Measurements from ENCODE around the gene SLC23A2. TPM values are rescaled to one million over a fixed set of nuclear protein-coding genes. Genes with fewer than 3 reads are reported as not detected.
A peak's percentile ranks its signal among the peaks of the same experiment; 100 is the strongest.
"Not testable (repeated sequence)": the region's sequence is repeated elsewhere in the genome, so short reads cannot be mapped to it uniquely, and the experiment has no call there.

Gene SLC23A2
- total RNA-seq, 1 experiment from 2014 or later: 14.9 TPM

DNA sequence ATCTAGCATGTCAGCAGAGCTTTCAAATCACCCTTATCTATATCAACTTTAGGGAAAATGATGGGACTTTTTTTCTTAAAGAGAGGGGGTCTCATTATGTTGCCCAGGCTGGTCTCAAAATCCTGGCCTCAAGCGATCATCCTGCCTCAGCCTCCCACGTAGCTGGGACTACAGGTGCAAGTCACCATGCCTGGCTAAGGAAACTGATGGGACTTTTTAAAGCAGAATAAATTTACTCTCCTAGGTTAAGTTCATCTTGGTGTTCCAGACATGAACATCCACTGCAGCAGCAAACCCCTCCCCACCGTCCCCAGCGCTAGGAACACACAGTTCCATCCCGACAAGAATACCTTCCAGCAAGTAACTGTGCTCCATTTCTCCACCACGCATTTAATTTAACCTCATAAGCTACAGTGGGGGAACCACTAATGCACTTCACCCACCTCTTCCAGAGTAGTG is 64.9 kb downstream of the SLC23A2 start:
- DNase-seq (ENCODE audit: low read depth): no peak

DNA sequence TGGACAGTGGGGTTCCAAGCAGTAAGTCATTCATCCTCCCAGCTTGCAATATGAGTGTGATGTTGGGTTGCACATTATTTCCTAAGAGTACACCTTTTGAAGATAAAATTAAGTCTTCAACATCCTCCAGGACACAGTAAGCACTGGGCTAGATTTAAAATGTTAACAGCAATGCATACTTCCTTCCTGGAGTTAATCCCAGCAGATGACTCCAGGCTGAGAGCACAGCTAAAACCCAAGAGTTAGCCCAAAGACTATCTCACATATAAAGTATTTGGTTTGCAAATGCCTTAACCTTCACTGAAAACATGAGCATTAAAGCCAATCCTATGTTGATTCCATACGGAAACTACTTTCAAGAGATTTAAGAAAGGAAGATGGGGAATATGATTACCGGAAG is 69.2 kb downstream of the SLC23A2 start:
- DNase-seq (ENCODE audit: low read depth): no peak

DNA sequence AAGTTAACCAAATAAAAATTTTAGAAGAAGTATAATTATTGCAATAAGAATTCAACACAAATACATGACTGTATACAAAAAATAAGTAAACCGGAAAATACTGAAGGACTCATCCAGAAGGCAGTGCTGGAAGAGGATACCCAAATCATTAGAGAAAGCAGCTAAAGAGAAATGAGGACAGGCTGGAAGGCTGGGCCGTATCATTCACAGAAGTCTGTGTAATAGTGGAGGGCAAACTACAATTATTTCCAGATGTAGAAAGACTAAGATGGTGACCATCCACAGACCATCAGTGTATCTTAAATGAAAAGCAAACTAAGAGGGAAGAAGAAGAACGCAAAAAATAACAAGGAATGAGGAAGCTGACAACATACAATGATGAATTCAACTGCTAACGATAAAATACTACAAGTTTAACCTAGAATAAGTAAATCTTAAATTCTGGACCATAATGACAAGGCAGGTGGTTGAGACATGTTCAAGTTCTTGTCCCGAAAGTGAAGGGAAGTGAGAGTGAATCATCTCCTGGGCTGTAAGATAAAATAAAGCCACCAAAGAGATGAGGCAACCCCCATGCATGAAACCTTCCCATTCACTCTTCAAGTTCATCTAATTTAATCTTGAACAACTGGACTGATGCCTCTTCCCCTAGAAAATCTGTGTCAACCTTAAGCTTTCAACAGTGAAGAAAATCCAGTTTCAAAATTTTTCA is 71.5 kb downstream of the SLC23A2 start:
- peak; percentile 40 for DNase-seq (ENCODE audit: low read depth)

DNA sequence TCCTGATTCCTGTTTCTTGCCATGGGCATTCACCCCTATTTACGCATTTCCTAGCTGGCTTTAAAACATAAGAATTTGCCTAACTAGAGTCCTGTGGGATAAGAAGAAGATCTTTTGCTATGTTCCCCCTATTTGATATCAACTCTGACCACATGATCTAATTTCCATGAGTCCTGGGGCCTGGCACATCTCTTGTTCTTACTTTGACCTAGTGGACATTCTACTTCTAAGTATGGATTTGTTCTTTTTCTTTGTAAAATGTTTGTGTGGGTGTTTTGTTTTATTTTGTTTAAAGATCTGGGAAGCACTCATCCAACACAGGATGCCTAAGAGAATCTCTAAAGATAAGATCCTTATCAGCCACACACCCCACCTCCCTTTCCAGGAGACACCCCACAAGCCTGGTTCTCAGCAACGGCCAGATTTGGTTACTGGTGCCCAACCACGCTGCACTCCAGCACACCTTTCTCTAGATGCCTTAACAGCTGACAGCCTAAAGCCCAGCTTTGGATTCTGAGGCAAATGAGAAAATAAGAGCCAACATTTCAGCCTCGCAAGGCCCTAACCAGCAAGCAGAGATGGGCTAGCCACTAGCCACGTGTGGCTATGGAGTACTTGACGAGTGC is 74.7 kb downstream of the SLC23A2 start:
- DNase-seq (ENCODE audit: low read depth): no peak

DNA sequence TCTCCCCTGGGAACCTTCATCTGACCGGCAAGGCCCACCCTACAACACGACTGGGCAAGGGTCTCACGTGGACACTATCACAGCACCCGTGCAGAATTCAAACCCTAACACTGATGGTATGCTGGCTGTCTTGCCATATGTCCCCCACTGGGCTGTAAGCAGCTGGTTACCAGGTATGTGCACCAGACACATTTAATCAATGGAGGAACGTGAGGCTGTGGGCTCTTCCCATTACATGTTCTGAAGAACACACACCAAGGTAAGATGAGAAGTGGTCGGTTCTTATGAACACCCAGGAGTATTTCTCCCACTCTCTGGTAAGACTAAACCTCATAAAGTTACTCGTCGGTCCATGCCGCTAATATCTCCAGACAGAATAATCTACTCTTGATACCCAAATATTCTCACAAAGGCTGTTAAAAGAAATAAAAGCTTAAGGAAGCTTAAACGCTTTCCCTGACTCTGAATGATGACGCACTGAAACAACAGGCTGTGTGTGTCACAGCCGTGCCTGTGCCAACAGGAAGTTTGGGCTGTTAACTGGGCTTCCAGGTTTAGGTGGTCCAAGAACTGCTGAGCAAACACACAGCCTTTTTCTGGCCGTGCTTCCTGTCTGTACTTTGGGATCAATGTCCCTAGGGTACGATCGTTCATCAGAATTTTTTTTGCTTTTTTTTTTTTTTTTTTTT is 75.3 kb downstream of the SLC23A2 start:
- DNase-seq (ENCODE audit: low read depth): peak; percentile 80

DNA sequence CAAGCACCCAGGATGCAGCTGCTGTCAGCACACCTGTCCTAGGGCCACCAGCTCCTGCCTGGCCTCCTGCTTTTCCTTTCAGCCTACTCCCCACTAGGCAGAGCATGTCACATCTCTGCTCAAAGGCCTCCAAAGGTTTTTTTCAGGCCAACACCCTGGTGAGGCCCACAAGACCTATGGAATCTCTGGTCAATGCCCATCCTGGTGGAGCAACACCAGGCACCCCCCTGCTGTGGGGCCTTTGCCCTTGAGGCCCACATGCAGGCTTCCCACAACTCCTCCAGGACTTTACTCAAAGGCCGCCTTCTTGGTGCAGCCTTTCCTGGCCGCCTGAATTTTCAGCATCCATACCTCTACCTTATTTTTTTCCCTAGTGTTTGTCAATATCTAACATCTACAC is 76.9 kb downstream of the SLC23A2 start:
- no peak for DNase-seq (ENCODE audit: low read depth)

DNA sequence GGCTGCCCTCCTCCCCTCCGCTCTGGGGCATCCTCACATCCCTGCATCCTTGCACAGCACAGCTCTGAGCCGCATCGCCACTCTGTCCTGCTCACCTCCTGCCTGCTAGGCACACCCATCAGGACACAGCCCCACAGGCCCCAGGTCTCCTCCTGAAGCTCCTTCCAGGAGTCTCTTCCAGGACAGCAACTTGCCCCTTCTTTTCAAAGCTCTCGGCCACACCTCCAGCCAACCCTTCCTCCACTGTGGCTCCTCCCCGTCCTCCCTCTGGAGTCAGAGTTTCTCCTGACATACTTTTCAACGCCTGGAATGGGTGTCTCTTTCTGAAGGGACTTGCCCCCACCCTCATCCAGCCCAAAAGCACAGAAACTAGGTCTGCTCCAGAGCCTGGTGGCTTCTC is 77.3 kb downstream of the SLC23A2 start:
- DNase-seq (ENCODE audit: low read depth): no peak

DNA sequence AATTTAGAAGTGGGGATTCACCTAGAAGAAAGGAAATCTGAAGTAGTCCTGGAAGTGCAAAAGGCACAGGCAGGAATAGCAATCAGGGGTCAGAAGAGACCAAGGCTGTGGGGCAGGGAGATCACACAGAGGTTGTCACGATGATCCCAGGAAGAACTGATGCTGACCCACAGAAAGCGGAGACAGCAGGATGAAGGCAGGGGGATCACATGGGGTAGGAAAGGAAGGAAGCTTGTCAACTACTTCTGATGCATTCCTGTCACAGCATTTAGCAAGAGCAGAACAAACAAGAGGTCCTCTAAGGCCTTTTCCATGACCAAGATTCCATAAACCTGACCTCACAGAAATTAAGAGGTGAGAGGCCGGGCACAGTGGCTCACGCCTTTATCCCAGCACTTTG is 79.1 kb downstream of the SLC23A2 start:
- no peak for DNase-seq (ENCODE audit: low read depth)

DNA sequence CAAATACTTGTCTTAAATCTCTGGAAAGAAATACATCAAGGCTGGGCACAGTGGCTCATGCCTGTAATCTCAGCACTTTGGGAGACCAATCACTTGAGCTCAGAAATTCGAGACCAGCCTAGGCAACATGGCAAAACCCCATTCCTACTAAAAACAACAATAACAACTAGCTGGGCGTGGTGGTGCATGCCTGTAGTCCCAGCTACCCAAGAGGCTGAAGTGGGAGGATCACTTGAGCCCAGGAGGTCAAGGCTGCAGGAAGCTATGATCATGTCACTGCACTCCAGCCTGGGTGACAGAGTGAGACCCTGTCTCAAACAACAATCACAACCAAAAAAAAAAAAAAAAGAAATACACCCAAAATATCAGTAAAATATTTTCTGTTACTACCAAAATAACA is 80.0 kb downstream of the SLC23A2 start:
- not testable (repeated sequence) for DNase-seq (ENCODE audit: low read depth)

DNA sequence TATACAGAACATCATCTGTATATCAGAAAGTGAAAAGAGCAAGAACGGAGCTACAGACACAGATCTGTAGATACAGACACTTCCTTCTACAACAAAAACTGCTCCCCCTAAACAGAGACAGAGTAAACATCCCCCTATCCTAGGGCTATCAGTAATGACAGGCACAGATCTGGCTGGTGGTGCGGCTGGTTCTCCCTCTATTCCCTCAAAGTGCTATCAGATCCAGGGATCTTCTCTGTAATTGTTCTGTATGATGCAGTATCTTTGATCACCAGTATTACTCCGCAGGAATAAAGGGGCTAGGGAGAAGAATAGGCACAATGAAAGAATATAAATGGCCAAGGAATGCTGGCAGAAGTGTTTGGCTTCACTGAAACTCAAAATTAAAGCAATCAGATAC is 80.7 kb downstream of the SLC23A2 start:
- no peak for DNase-seq (ENCODE audit: low read depth)

DNA sequence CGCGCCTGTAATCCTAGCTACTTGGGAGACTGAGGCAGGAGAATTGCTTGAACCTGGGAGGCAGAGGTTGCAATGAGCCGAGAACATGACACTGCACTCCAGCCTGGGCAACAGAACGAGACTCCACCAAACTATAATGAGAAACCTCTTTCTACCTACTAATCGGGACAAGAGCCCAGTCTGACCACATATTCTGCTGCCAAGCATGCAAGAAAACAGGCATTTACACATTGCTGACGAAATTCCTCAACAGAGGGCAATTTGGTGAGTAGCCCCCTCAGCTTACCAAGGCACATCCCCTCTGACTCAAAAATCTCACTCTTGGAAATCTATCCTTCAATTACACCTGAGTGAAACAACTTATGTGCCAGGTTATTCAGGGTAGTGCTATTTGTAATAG is 81.2 kb downstream of the SLC23A2 start:
- no peak for DNase-seq (ENCODE audit: low read depth)

DNA sequence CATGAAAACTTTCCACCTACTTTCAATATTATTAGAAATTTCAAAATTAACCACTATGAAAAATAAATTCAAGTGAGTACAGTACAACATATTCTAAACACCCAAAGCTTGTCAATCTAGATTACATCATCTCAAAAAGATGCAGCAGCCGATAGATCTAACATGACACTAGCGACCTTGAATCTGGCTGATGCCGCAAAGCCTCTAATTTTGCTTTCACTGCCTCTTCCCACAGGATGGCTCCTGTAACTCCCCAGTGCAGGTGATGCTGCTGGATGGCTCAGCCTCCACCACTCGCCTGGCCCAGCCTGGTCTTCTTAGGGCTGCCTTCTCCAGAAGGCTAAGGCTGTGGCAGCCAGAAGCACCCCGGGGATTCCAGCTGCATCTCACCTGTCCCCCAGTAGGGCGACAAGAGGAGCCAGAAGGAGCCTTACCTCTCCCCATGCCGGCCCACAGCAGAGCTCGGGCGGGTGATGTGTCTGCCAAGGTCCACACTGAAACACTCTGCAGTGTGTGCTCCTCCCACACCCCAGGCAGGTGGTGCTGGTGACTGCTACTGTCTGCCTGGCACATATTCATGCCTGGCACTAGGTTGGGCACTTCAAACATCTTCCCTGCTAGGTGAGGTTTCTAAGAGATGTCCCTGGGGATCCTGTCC is 82.1 kb downstream of the SLC23A2 start:
- no peak for DNase-seq (ENCODE audit: low read depth)

DNA sequence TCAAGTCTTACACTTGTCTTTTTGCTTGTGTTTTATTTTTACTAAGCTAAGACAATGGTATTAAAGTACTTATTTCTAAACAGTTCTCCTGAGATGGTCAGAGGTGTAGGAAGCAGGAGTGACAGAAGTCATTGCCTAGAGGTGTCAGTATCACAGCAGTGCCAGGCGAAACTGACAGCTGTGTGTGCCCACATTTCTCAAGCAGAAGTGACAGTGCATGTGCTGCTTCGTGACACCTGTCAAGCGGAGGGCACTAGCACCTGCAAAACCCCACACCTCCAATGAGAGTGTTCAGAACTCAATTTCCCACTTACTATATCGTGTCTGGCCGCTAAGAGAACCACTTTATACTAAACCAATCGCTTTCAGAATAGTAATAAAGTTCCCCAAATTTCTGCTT is 82.8 kb downstream of the SLC23A2 start:
- DNase-seq (ENCODE audit: low read depth): no peak

DNA sequence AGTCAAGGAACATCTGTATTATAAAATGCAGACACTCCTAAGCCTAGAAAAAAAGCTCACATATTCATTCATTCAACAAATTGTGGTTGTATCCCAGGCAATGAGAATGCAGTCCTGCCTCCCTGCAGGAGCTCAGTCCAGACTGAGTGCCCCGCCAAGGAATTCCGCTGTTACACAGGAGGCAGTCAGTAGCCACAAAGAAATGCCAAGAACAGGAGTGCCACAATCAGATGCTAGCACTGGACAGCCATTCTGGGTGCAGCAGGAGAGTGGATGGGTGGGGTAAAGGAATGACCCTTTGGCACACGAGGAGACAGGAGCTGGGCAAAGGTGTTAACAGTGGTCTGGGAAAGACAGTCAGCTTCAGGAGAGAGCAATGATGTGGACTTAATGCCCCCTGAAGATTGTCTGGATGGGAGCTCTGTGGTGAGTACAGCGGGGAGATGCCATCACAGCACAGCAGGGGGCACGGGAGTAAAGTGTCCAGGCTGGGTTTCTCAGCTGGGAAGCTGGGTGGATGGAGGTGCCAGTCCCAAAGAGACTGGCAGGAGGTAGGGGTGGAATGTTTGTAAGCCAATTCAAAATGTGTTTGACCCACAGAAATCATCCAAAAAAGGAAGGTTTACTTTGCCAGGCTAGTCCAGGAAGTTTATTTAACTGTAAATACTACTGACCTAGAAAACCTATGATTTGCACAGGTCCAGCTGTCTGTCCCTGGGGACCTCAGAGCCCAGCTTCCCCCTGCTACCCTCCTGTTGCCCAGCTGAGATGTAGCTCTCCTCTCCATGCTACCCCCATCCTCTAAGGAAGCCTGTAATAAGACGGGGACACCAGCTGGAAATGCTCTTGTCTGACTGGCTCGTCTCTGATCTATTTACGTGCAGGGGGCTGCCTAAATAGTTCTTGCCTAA is 84.1 kb downstream of the SLC23A2 start:
- peak; percentile 24 for DNase-seq (ENCODE audit: low read depth)

DNA sequence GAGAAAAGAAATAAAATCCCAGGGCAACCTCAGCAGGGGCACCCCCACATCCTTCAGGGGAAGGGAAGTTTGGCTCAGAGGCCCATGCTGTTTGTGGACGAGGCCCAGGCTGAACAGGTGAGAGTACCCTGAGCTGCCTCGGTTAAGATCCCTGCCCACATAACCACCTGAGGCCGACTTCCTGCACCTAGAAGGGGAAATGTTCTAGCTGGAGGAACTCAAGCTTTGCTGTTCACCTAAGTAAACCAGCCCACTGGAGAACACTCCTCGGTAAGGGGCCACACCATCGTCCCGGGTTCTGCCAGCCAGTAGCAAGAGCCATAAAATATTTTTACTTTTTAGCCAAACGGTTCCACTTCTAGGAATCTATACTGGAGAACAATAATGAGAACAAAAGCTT is 88.2 kb downstream of the SLC23A2 start:
- DNase-seq (ENCODE audit: low read depth): no peak

DNA sequence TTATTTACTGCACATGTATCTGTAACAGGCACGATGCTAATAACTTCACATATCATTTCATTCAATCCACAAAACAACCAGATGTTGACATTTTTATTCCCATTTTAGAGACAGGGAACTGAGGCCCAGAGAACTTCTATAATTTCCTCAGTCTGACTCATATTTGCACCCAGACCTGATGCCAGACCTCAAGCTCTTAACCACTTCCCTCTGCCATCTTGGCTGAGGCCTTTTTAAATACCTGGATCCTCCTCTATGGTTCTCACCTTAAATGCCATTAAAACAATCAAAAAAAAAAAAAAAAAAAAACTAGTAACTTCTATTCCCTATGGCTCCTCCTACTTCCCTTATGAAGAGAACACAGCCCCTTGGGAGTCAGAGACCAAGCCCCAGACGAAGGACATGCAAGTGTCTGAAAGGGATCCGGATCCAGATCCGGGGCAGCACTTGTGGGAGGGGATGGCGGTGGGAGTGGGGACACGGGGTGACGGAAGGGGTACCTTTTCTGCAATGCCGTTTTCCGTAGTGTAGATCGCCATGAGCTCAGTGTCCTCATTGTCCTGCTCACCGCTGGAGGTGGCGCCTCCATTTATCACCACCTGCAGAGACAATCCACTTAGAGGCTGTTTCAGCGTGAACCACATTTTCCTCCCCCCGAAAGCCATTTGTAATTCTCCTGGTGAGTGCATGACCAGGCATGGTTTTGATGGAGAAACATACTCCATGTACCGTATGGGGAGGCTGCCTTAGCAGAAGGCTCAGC is 88.7 kb downstream of the SLC23A2 start:
- DNase-seq (ENCODE audit: low read depth): no peak

DNA sequence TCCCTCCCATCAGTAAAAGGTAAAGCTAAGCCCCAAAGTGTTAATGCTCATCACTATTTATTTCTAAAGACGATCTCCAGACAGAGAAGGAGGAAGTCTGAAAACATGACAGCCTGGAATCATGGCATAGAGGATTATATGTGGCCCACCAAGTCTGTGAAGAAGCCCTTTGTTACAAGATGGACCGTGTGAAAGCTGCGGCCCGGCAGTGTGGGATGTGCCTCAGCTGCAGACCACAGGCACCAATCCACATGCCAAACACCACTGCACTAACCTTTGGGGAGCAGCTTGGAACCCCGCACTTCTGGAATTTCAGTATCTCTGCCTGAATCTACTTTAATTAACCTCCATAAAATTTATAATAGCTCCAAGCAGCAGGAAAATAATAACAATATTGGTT is 90.4 kb downstream of the SLC23A2 start:
- no peak for DNase-seq (ENCODE audit: low read depth)

DNA sequence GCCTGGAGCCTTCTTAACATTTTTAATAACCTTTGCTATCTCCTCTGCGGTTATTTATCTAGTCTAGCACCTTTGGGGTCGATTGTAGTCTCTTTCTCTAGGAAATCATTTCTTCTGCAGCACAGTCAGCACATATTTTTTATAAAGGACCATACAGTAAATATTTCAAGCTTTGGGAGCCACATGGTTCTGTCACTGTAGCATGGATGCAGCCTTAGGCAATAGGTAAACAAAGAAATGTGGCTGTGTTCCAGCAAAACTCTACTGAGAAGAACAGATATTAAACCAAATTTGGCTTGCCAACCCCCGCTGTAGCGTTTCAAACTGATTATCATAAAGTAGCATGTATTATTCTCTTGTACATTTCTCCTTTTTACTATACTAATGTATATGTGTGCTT is 95.7 kb downstream of the SLC23A2 start:
- no peak for DNase-seq (ENCODE audit: low read depth)

DNA sequence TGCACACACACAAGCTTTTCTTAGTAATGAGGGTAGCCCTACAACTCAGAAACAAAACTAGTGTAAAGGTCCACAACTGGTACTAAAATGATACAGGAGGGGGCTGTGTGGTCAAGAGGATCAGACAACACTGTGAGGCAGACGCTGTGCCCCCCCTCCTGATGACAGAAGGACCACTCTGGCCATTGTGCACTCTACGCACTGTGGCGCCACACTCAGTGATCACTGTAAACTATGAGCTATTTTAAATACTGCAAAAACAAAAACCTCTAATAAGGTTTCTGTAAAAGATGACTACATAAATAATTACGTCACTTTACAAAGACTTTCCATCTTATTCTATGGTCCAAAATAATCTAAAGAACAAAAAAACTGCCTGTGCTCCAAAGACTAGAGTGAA is 96.1 kb downstream of the SLC23A2 start:
- no peak for DNase-seq (ENCODE audit: low read depth)

DNA sequence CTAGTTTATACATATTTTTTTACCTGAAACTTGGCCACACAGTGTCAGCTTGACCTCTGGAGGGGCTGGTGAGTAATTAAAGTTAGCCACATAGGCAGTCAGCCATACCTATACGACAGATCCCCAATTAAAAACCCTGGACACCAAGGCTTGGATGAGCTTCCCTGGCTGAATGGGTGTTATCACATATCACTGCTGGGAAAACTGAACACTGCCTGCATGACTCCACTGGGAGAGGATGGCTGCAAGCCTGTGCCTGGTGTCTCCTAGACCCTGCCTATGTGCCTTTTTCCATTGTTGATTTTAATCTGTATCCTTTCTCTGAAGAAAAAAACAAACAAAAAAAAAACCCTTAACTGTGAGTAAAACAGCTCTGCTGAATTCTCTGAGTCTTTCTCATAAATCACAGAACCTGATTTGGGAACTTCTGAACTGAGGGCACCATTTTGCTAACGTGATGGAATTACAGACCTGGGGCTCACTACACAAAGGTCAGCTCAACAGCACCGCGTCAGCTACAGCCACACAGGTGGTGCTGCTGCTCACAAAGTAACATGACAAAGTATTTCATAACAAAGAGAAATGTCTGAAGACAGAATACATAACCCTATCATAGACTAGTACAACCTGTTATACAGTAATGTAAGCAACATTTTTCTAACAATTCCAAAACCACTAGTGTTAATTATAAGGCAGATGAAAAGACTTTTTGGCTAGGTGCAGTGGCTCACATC is 97.0 kb downstream of the SLC23A2 start:
- DNase-seq (ENCODE audit: low read depth): no peak

All from RPMI7951 (cell line).